Adipocyte (in vitro differentiated cells): ENCODE results near the gene PIR.

Experiments
- DNase-seq: peaks from one replicate; pipeline ENCODE4 v3.0.0-alpha.2; 2015; ENCODE audit warnings: low read depth
- H3K27me3 ChIP-seq: replicated peaks from 2 replicates; pipeline ENCODE4 v1.7.0; 2013; ENCODE audit warnings: mild to moderate bottlenecking, low read length, moderate library complexity; ENCODE audit not compliant: control insufficient read depth, insufficient read depth
- H3K36me3 ChIP-seq: 2 replicates; pipeline ENCODE4 v1.7.0; 2013; ENCODE audit warnings: low read length, mild to moderate bottlenecking, moderate library complexity; ENCODE audit not compliant: control insufficient read depth, insufficient read depth, severe bottlenecking
- H3K4me1 ChIP-seq: 2 replicates; pipeline ENCODE4 v1.7.0; 2013; ENCODE audit warnings: mild to moderate bottlenecking, low read length, moderate library complexity; ENCODE audit not compliant: control insufficient read depth, insufficient read depth
- H3K4me3 ChIP-seq: 2 replicates; pipeline ENCODE4 v1.7.0; 2013; ENCODE audit warnings: mild to moderate bottlenecking, low read length, moderate library complexity
- H3K9ac ChIP-seq: 2 replicates; pipeline ENCODE4 v1.7.0; 2013; ENCODE audit warnings: mild to moderate bottlenecking, low read length, moderate library complexity
- H3K9me3 ChIP-seq: 2 replicates; pipeline ENCODE4 v1.7.0; 2013; ENCODE audit warnings: mild to moderate bottlenecking, low read length, moderate library complexity; ENCODE audit not compliant: control insufficient read depth

The PIR gene

GRCh38 chrX:15416133-15416993 lies 76.8 kb downstream of the PIR start:
- H3K36me3 ChIP-seq = no peaks in the 10 kb centered on the region
- no peak overlapping the region for H3K9ac ChIP-seq
- peaks cover 5% of the 10 kb centered on the region for H3K9me3 ChIP-seq
- peaks cover 6% of the 10 kb centered on the region for H3K4me1 ChIP-seq
- no peak overlapping the region for H3K4me3 ChIP-seq
- DNase-seq = no peak
- H3K27me3 ChIP-seq = no peaks in the 10 kb centered on the region

DNA sequence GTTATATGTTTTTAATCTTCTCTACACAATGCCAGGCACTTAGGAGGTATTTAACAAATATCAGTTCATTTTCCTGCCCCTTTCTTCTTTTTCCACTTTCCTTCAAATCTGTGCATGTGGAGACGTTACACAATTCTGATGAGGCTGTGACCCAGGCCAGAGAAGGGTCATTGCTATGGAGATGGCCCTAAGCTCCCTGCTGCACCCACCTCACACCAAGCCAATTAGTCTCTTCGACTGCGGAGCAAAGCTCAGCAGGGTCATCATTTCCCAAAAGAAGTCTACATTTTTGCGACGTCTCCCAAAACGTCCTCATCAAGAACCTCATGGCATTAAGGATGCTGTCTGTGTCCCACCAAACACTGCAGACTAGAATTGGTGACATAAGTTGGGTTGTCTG lies 80.0 kb downstream of the PIR start:
- Histone ChIP-seq H3K4me3 (no peak overlapping the region), H3K36me3 (no peaks in the 10 kb centered on the region), H3K9me3 (peaks cover 5% of the 10 kb centered on the region), H3K27me3 (no peaks in the 10 kb centered on the region), H3K4me1 (no peaks in the 10 kb centered on the region), H3K9ac (no peak overlapping the region)
- no peak for DNase-seq

DNA sequence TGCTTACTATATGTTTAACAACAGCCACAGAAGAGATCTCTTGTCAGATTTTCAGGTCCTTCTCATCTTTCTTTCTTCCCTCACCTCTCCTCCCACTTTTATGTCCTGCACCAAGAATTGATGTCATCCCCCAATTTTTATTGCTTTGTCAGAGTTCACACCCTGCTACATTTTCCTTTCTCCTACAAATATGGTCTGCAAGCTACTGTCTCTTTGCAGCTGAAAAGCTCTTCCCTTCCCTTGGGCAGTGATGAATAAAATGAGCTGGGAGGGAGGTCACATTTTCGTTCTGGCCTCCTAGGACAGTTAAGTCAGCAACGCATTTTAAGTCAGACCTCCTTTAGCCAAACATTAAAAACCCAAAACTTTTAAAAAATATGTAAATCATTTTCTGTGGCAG lies 82.2 kb downstream of the PIR start:
- no peak overlapping the region for H3K9ac ChIP-seq
- H3K9me3 ChIP-seq = no peaks in the 10 kb centered on the region
- no peaks in the 10 kb centered on the region for H3K4me1 ChIP-seq
- H3K4me3 ChIP-seq = no peak overlapping the region
- no peaks in the 10 kb centered on the region for H3K36me3 ChIP-seq
- DNase-seq = no peak
- no peaks in the 10 kb centered on the region for H3K27me3 ChIP-seq

- Histone ChIP-seq H3K9me3 (no peaks in the 10 kb centered on the region), H3K36me3 (no peaks in the 10 kb centered on the region), H3K27me3 (no peaks in the 10 kb centered on the region), H3K4me3 (no peak overlapping the region), H3K4me1 (peaks cover under 1% of the 10 kb centered on the region), H3K9ac (no peak overlapping the region)
- no peak for DNase-seq
Observed at GRCh38 chrX:15410430-15410829, 82.7 kb downstream of the PIR start.

DNA sequence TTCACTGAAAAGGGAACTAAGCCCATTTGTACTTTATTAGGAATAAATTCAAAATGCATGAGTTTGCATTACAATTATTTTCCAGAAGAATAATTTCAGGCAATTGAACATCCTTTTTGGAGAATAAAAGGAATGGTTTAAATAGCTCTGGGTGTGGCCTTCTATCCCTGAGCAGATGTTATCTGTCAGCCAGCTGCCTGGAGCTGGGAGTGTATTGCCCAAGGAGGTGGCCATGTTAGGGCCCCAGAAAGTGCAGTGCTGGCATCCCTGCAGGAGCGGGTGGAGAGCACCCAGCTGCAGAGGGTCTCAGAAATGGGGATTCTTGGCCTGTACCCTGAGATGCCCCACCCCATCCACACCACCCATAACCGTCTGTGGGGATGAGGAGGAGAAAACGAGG lies 87.3 kb downstream of the PIR start:
- Histone ChIP-seq H3K9ac (no peak overlapping the region), H3K9me3 (no peaks in the 10 kb centered on the region), H3K4me3 (no peak overlapping the region), H3K4me1 (peaks cover 19% of the 10 kb centered on the region), H3K36me3 (no peaks in the 10 kb centered on the region), H3K27me3 (no peaks in the 10 kb centered on the region)
- peak; percentile 52 for DNase-seq

DNA sequence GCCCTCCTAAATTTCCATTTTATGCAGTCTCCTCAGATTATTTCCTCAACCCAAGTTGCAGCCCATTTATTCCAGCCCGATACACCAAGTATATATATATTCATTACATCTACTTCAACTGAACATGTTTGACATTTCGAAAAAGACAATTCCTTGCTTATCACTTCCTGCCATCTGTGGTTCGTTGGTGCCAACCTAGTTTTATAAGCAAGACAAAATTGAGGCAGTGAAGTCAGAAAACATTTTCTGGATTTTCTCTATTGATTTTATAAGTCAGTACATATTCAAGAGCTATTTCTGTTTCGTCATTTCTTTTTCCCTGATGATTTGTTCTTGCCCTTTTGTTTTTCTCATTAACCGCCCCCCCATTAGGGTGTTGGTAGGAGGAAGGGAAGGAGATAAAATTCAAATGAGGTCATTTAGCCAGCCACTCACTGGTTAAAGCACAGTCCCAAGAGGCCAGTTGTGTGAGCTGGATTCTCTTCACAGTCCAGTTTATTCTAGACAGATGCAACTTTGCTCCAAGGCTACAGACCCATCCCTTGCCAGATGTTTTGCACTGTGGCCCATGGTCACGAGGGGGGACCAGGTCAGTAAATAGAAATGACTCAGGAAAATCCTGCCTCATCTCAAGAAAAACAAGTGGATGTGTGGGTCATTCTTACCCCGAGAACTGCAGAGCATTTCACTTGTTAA lies 88.6 kb downstream of the PIR start:
- Histone ChIP-seq H3K36me3 (no peaks in the 10 kb centered on the region), H3K4me3 (no peak overlapping the region), H3K27me3 (no peaks in the 10 kb centered on the region), H3K9ac (no peak overlapping the region), H3K4me1 (peaks cover 28% of the 10 kb centered on the region), H3K9me3 (no peaks in the 10 kb centered on the region)
- peak; percentile 32 for DNase-seq

DNA sequence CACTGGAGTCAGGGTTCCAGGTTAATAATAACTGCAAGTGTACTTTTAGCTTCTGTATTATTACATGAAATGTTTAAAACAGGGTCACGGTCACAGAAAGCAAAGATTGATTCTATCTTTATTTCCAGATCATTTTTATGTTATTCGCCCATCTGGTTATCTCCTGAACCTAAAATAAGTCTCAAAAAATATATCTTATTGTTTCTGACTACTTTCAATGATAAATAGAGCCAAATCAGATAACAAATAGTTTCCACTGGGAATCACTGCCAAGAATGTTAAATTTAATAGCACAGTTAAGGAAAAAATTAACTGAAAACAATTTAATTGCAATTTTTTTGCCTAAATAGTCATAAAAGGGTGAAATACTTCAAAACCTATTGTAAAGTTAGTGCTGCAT lies 91.8 kb downstream of the PIR start:
- peak; percentile 13 for DNase-seq
- Histone ChIP-seq H3K9me3 (no peaks in the 10 kb centered on the region), H3K36me3 (no peaks in the 10 kb centered on the region), H3K9ac (no peak overlapping the region), H3K4me3 (no peak overlapping the region), H3K27me3 (peaks cover 4% of the 10 kb centered on the region), H3K4me1 (peaks cover 40% of the 10 kb centered on the region)

GRCh38 chrX:15399962-15400391 lies 93.2 kb downstream of the PIR start:
- H3K4me1 ChIP-seq = peaks cover 38% of the 10 kb centered on the region
- no peak overlapping the region for H3K9ac ChIP-seq
- no peaks in the 10 kb centered on the region for H3K9me3 ChIP-seq
- peaks cover 8% of the 10 kb centered on the region for H3K27me3 ChIP-seq
- H3K36me3 ChIP-seq = no peaks in the 10 kb centered on the region
- DNase-seq = no peak
- H3K4me3 ChIP-seq = no peak overlapping the region

GRCh38 chrX:15398874-15399273 lies 94.3 kb downstream of the PIR start:
- no peaks in the 10 kb centered on the region for H3K9me3 ChIP-seq
- no peak overlapping the region for H3K4me3 ChIP-seq
- H3K27me3 ChIP-seq = peaks cover 12% of the 10 kb centered on the region
- H3K4me1 ChIP-seq = peaks cover 29% of the 10 kb centered on the region
- H3K36me3 ChIP-seq = peaks cover 3% of the 10 kb centered on the region
- no peak overlapping the region for H3K9ac ChIP-seq
- DNase-seq = no peak

GRCh38 chrX:15395789-15396188 lies 97.3 kb downstream of the PIR start:
- Histone ChIP-seq H3K27me3 (peaks cover 12% of the 10 kb centered on the region), H3K9me3 (no peaks in the 10 kb centered on the region), H3K4me3 (no peak overlapping the region), H3K4me1 (peaks cover 24% of the 10 kb centered on the region), H3K36me3 (peaks cover 3% of the 10 kb centered on the region), H3K9ac (no peak overlapping the region)
- no peak for DNase-seq

DNA sequence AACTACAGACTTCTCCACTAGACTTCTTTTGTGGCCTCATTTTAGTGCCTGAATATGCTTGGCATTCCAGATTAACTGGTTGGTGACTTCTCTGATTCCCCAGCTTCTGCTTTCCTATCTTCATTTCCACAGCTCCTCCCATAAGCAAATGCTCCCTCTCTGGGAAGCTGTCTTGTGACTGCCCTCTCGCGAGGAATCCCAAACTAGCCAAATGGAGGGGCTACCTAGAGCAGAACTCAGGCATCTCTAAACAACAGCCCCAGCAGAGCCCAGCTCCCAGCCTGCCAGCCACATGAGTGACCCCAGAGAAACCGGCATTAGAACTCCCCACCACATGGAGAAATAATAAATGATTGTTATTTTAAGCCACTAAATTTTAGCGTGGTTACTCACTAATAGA lies 101.3 kb downstream of the PIR start:
- Histone ChIP-seq H3K4me1 (peaks cover 3% of the 10 kb centered on the region), H3K4me3 (no peak overlapping the region), H3K36me3 (peaks cover 3% of the 10 kb centered on the region), H3K9ac (no peak overlapping the region), H3K27me3 (peaks cover 8% of the 10 kb centered on the region), H3K9me3 (no peaks in the 10 kb centered on the region)
- no peak for DNase-seq
